BLaER1 (cell line): ENCODE results near the gene SERPINB1.

Source experiments
- H3K27ac ChIP-seq: shearing (Covaris generic); formaldehyde crosslinking; 2 replicates; pipeline ENCODE4 v1.8.1; 2022
- H3K27me3 ChIP-seq: shearing (Covaris generic); formaldehyde crosslinking; 2 replicates; pipeline ENCODE4 v1.8.1; 2022
- H3K36me3 ChIP-seq: shearing (Covaris generic); formaldehyde crosslinking; 2 replicates; pipeline ENCODE4 v1.8.1; 2022
- H3K4me1 ChIP-seq: shearing (Covaris generic); formaldehyde crosslinking; 2 replicates; pipeline ENCODE4 v1.8.1; 2022
- H3K4me2 ChIP-seq: shearing (Covaris generic); formaldehyde crosslinking; 2 replicates; pipeline ENCODE4 v1.8.1; 2022
- H3K4me3 ChIP-seq: shearing (Covaris generic); formaldehyde crosslinking; 2 replicates; pipeline ENCODE4 v1.8.1; 2022
- H3K9ac ChIP-seq: shearing (Covaris generic); formaldehyde crosslinking; 2 replicates; pipeline ENCODE4 v1.8.1; 2022
- H3K9me3 ChIP-seq: shearing (Covaris generic); formaldehyde crosslinking; 2 replicates; pipeline ENCODE4 v1.8.1; 2022
- H4K20me1 ChIP-seq: shearing (Covaris generic); formaldehyde crosslinking; 2 replicates; pipeline ENCODE4 v1.8.1; 2022
- Cebpa-rat ChIP-seq: shearing (Covaris generic); IDR thresholded peaks from 2 replicates; pipeline ENCODE4 v1.8.1; 2022

Gene SERPINB1

DNA sequence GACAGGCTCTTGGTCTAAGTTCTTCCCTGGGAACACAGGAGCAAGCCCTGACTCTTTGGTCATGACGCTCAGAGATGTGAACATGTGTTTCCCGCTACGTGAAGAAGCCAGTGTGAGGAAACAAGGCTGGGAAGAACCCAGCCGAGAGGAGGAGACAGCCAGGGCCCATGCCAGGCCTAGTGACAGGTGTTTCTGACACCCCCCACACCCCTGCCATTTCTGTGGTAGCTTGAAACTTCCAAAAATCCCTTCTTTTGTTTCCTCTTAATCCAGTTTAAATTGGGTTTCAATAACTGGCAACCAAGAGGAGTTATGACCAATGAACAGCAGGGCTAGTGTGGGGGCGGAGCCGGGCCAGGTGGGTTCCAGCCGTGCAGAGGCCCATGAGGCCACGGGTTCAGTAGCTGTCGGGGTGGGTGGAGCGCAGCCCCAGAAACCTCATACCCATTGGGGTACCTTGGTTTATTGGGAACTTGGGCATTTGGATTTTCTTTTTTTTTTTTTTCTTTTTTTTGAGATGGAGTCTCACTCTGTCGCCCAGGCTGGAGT is 43.0 kb downstream of the SERPINB1 start:
- H3K9ac ChIP-seq: no peak overlapping the region
- H3K4me3 ChIP-seq: no peak overlapping the region
- no peaks in the 10 kb centered on the region for H3K9me3 ChIP-seq
- no peak for TF ChIP-seq Cebpa-rat
- H3K4me1 ChIP-seq: peaks cover 46% of the 10 kb centered on the region
- H4K20me1 ChIP-seq: no peaks in the 10 kb centered on the region
- H3K27me3 ChIP-seq: no peaks in the 10 kb centered on the region
- H3K27ac ChIP-seq: no peak overlapping the region
- H3K36me3 ChIP-seq: no peaks in the 10 kb centered on the region
- H3K4me2 ChIP-seq: peak overlapping the region; percentile 14; the same call in 1 of the 2 replicates

DNA sequence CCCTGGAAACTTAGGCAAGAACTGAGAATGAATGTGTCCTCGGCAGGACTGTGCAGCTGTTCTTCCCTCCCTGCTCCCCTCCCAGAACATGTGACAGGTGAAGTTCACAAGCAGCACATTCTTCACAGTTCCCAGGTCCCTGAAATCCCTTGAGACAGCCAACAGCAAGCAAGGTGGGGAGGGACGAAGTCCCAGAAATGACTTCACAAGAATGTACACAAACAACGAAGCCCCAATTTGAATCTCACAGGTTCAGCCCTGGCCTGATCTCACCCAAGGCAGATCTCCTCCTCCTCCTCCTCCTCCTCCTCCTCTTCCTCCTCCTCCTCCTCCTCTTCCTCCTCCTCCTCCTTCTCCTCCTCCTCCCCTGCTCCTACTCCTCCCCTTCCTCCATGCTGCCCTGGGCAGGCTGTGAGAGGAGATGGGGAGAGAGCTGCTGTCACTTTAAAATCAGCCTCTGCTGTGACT is 44.1 kb downstream of the SERPINB1 start:
- H3K4me2 ChIP-seq: peak overlapping the region; percentile 69
- H3K27me3 ChIP-seq: no peaks in the 10 kb centered on the region
- H3K4me3 ChIP-seq: no peak overlapping the region
- H3K9ac ChIP-seq: peak overlapping the region; percentile 54; the same call in 1 of the 2 replicates
- no peaks in the 10 kb centered on the region for H3K36me3 ChIP-seq
- peak overlapping the region; percentile 59 for H3K27ac ChIP-seq
- peaks cover 57% of the 10 kb centered on the region for H3K4me1 ChIP-seq
- no peak for TF ChIP-seq Cebpa-rat
- no peaks in the 10 kb centered on the region for H3K9me3 ChIP-seq
- no peaks in the 10 kb centered on the region for H4K20me1 ChIP-seq

DNA sequence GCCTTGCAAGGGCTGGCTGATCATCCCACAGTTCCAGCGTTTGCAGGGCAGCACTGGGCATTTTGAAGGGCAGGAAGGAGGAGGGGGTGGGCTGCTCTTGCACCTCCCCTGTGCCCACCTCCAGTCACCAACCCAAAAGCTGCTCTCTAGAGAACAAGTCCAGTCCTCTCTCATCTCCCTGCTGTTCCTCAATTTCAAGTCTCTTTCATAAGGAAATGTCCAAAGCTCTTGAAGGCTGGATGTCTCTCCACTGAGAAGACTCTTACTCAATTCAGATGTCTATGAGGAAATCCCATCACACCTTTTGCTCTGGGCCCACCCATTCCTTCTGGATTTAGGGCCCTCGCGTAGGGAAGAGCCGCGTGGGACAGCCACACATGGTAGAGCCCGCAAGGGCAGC is 44.8 kb downstream of the SERPINB1 start:
- TF ChIP-seq Cebpa-rat: no peak
- H3K9me3 ChIP-seq: no peaks in the 10 kb centered on the region
- peak overlapping the region; percentile 59 for H3K27ac ChIP-seq
- no peaks in the 10 kb centered on the region for H3K36me3 ChIP-seq
- no peak overlapping the region for H3K4me3 ChIP-seq
- H3K4me1 ChIP-seq: peaks cover 64% of the 10 kb centered on the region
- H4K20me1 ChIP-seq: no peaks in the 10 kb centered on the region
- H3K27me3 ChIP-seq: no peaks in the 10 kb centered on the region
- peak overlapping the region; percentile 54 for H3K9ac ChIP-seq
- H3K4me2 ChIP-seq: peak overlapping the region; percentile 69

DNA sequence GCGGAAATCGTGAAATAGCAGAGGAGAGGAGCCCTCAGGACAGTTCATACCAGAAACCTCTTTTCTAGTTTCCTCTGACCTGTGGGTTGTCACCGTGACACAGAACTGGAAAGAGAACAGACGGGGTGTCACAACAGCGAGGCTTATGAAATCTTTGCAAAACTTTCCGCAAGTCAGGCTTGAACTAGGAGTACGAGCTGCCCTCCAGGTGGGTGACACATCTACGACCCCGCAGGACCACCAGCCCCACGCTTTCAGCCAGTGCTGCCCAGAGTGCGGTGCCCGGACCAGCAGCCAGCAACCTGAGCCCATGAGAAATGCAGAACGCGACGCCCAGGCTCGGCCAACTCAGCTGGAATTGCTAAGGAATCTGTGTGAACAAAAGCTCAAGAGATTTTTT is 45.7 kb downstream of the SERPINB1 start:
- H3K27ac ChIP-seq: peak overlapping the region; percentile 35; the same call in 1 of the 2 replicates
- no peaks in the 10 kb centered on the region for H3K9me3 ChIP-seq
- peaks cover 73% of the 10 kb centered on the region for H3K4me1 ChIP-seq
- no peak overlapping the region for H3K4me3 ChIP-seq
- no peaks in the 10 kb centered on the region for H3K27me3 ChIP-seq
- no peak overlapping the region for H3K9ac ChIP-seq
- no peaks in the 10 kb centered on the region for H3K36me3 ChIP-seq
- H4K20me1 ChIP-seq: no peaks in the 10 kb centered on the region
- no peak for TF ChIP-seq Cebpa-rat
- no peak overlapping the region for H3K4me2 ChIP-seq

DNA sequence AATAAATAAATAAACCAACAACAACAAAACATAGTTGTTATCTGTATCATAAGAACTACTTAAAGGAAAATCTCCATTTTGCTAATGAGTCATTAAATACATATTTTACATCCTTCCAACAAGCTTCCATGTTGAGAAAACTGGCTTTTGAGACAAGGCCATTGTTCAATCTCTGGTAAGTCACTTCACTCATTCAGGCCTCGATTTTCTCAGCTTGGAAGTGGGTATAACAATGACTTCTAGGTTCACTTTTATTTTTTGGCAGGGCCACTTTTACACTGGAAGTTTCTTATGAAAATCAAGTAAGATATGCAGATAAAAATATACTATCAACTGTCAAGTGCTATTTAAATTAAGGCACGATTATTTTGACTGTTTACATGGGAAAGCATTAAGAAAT is 46.5 kb downstream of the SERPINB1 start:
- Histone ChIP-seq H3K4me2 (no peak overlapping the region), H3K9ac (no peak overlapping the region), H4K20me1 (no peaks in the 10 kb centered on the region), H3K27me3 (no peaks in the 10 kb centered on the region), H3K4me3 (no peak overlapping the region), H3K36me3 (no peaks in the 10 kb centered on the region), H3K27ac (no peak overlapping the region), H3K9me3 (no peaks in the 10 kb centered on the region), H3K4me1 (peaks cover 81% of the 10 kb centered on the region)
- TF ChIP-seq Cebpa-rat: no peak

DNA sequence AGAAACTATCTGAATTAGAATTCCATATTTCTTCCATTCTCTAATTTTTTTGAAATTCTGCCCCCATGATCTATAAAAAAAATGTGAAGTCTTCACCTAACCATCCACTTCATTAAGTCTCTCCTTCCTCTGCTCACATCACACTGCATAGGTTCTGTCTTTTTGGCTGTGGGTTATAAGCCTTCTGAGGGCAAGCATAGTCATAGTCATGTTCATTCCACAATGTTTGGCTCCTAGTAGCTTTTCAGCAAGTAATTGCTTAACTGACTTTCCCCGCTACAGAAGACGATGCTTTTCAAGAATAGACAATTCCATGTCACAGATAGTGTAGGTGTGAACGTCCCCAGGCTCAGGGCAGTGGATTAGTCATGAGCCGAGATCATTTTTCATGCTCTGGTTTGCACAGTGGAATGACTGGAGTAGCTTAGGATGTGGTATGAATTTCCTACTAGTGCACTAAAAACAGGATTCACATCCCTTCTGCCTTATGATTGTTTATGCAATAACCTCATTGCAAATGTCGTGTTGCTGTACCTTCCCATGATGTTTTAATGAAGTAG is 47.4 kb downstream of the SERPINB1 start:
- no peak for TF ChIP-seq Cebpa-rat
- H3K4me2 ChIP-seq: peak overlapping the region; percentile 85
- H3K4me3 ChIP-seq: no peak overlapping the region
- H3K4me1 ChIP-seq: peaks cover 89% of the 10 kb centered on the region
- H3K9ac ChIP-seq: no peak overlapping the region
- H4K20me1 ChIP-seq: no peaks in the 10 kb centered on the region
- H3K9me3 ChIP-seq: no peaks in the 10 kb centered on the region
- H3K36me3 ChIP-seq: no peaks in the 10 kb centered on the region
- H3K27ac ChIP-seq: peak overlapping the region; percentile 84
- H3K27me3 ChIP-seq: no peaks in the 10 kb centered on the region

DNA sequence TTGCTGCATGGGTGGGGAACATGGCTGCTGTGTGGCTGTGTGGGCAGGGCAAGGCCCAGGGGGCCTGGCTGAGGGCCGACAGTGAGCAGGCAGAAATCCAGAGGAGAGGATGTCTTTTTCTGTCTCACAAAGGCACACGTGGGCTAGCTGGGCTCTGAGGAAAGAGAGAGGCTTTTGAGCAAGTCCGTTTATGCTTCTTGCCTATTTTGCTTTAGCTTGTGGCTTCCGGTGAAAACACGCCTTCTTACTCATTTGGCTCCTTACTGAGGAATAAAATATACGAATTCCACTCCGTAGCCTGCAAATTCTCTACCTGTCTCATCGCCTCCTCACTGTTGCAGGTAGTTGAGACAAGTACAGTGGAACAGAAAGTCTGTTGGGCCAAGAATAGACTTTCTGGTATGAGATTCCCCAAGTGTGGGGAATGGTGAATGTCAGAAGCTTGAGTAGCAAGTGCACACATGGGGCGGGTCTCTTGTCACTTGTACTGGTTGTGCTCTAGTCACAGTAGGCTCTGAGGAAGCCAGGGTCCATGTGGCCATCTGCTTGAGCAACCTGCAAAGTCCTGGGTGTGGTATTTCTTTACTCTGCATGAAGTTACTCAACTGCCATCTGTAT is 48.0 kb downstream of the SERPINB1 start:
- H3K27me3 ChIP-seq: no peaks in the 10 kb centered on the region
- H3K9ac ChIP-seq: peak overlapping the region; percentile 73
- no peaks in the 10 kb centered on the region for H3K9me3 ChIP-seq
- H3K27ac ChIP-seq: peak overlapping the region; percentile 84
- H3K4me3 ChIP-seq: 0 out of 2 replicates have a peak overlapping the region, but pooled peaks have one; percentile 41
- peak overlapping the region; percentile 85 for H3K4me2 ChIP-seq
- H3K36me3 ChIP-seq: no peaks in the 10 kb centered on the region
- no peak for TF ChIP-seq Cebpa-rat
- no peaks in the 10 kb centered on the region for H4K20me1 ChIP-seq
- H3K4me1 ChIP-seq: peaks cover 87% of the 10 kb centered on the region

DNA sequence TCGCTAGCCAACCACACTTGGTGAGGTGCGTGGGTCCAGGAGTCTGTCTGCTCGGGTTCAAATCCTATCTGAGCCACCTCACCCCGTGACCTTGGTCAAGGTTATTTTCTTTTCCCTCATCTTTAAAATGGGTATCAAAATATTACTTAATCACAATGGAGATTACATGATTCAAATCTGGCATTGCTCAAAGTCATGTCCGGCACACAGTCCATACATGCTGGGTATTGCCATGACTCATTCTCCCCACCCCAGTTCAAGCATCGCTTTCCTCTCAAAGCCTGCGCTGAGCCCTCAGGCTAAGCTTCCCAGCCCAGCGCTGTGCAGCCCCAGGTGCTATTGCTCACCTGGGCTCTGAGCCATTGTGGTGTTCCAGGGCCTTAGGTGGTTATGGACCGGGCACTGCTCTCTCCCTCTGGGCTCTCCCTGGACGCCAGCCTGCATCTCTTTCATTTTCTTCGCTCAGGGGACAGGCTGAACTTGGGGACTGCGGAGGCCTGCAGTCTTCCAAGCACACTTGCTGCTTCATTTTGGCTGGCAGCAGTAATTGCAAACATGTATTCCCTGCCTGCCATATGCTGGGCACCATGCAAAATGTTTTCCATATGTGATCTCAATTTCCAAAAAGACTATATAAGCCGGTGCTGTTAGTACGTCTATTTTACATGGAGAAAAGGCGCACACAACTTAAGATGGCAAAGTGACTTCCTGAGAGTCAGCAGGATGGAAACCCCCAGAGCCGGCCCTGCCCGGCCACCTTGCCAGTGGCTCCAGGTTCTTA is 49.1 kb downstream of the SERPINB1 start:
- no peak for TF ChIP-seq Cebpa-rat
- H3K27ac ChIP-seq: peak overlapping the region; percentile 84
- H3K9ac ChIP-seq: peak overlapping the region; percentile 73
- H3K27me3 ChIP-seq: no peaks in the 10 kb centered on the region
- H4K20me1 ChIP-seq: no peaks in the 10 kb centered on the region; the same call in 1 of the 2 replicates
- peaks cover 77% of the 10 kb centered on the region for H3K4me1 ChIP-seq
- H3K9me3 ChIP-seq: no peaks in the 10 kb centered on the region
- H3K4me3 ChIP-seq: no peak overlapping the region
- H3K4me2 ChIP-seq: peak overlapping the region; percentile 85
- peaks cover 6% of the 10 kb centered on the region for H3K36me3 ChIP-seq

DNA sequence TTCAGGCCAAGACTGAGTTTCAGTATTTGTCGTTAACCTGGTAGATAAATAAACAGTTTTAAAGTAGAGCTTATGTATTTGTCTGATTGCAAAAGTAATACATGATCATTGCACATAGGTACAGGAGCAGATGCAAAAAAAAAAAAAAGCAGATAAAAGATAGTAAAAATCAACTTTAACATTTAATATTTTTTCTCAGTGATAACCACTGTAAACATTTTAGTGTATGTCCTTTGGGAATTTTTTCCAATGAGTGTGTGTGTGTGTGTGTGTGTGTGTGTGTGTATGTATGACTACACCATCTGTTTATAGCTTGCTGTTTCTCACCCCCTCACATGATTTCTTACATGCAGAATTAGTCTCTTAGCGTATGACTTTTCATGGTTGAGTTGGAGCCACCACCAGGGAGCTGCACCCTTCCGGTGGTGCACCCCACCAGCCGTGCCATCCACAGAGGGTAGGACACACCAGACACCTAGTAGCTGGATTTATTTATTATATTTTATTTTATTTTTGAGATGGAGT is 50.2 kb downstream of the SERPINB1 start:
- no peaks in the 10 kb centered on the region for H3K27me3 ChIP-seq
- H3K9me3 ChIP-seq: no peaks in the 10 kb centered on the region
- H3K4me2 ChIP-seq: peak overlapping the region; percentile 85
- peaks cover 2% of the 10 kb centered on the region; the same call in 1 of the 2 replicates for H4K20me1 ChIP-seq
- H3K27ac ChIP-seq: 0 out of 2 replicates have a peak overlapping the region, but pooled peaks have one; percentile 30
- H3K4me1 ChIP-seq: peaks cover 67% of the 10 kb centered on the region
- no peak for TF ChIP-seq Cebpa-rat
- peaks cover 16% of the 10 kb centered on the region for H3K36me3 ChIP-seq
- H3K9ac ChIP-seq: no peak overlapping the region
- H3K4me3 ChIP-seq: no peak overlapping the region
